SU-DHL-6 (cell line): Measurements from ENCODE around the gene CREBZF.
A peak's percentile ranks its signal among the peaks of the same experiment; 100 is the strongest.

Experiments used
- H2AFZ ChIP-seq: fragments of 200-600 bp; sonication (generic); 2 replicates; pipeline ENCODE4 v1.6.1; 2014; ENCODE audit warnings: low read depth, mild to moderate bottlenecking, moderate library complexity, mixed read lengths, antibody characterized with exemption, low read length; ENCODE audit not compliant: severe bottlenecking
- H3F3A ChIP-seq: fragments of 200-600 bp; shearing (Covaris generic); 2 replicates; pipeline ENCODE4 v1.6.0; 2016; ENCODE audit warnings: antibody characterized with exemption, mild to moderate bottlenecking; ENCODE audit not compliant: insufficient read depth
- H3K27ac ChIP-seq: fragments of 200-600 bp; sonication (generic); 2 replicates; pipeline ENCODE4 v1.5.1; 2016; ENCODE audit warnings: low read depth, mild to moderate bottlenecking, low read length, moderate library complexity, mixed read lengths
- H3K27me3 ChIP-seq: fragments of 200-600 bp; sonication (generic), shearing (Covaris generic); 2 replicates; pipeline ENCODE4 v1.6.0; 2014; ENCODE audit warnings: mild to moderate bottlenecking, low read length
- H3K36me3 ChIP-seq: fragments of 200-600 bp; sonication (generic); 2 replicates; pipeline ENCODE4 v1.6.1; 2014; ENCODE audit warnings: mild to moderate bottlenecking, low read length, mixed read lengths
- H3K4me2 ChIP-seq: fragments of 300-600, 200-600 bp; shearing (Covaris generic), sonication (generic); 2 replicates; pipeline ENCODE4 v1.6.0; 2014; ENCODE audit warnings: low read length, low read depth, mild to moderate bottlenecking; ENCODE audit not compliant: poor library complexity, severe bottlenecking
- H3K4me3 ChIP-seq: fragments of 200-600 bp; sonication (generic); 2 replicates; pipeline ENCODE4 v1.5.1; 2014; ENCODE audit warnings: antibody characterized with exemption, low read length, mild to moderate bottlenecking, mixed read lengths; ENCODE audit not compliant: insufficient read depth, poor library complexity, severe bottlenecking
- H3K79me2 ChIP-seq: fragments of 200-600 bp; sonication (generic); 2 replicates; pipeline ENCODE4 v1.6.1; 2014; ENCODE audit warnings: mild to moderate bottlenecking, low read length, moderate library complexity; ENCODE audit not compliant: insufficient read depth
- H3K9ac ChIP-seq: fragments of 200-600 bp; sonication (generic); 2 replicates; pipeline ENCODE4 v1.7.0; 2014; ENCODE audit warnings: mild to moderate bottlenecking, low read length
- H3K9me2 ChIP-seq: fragments of 200-600 bp; sonication (generic); replicated peaks from 2 replicates; pipeline ENCODE4 v1.6.1; 2014; ENCODE audit warnings: low read length; ENCODE audit not compliant: insufficient read depth
- H3K9me3 ChIP-seq: fragments of 200-600 bp; sonication (generic); 2 replicates; pipeline ENCODE4 v1.6.1; 2014; ENCODE audit warnings: low read length, mixed read lengths; ENCODE audit not compliant: insufficient read depth
- H4K20me1 ChIP-seq: fragments of 200-600 bp; sonication (generic); 2 replicates; pipeline ENCODE4 v1.6.1; 2014; ENCODE audit warnings: low read depth, mild to moderate bottlenecking, antibody characterized with exemption, low read length, moderate library complexity, mixed read lengths
- CTCF ChIP-seq: fragments of 200-600 bp; sonication (generic); IDR thresholded peaks from one replicate; pipeline ENCODE4 v1.5.1; 2017; ENCODE audit warnings: antibody characterized with exemption, mild to moderate bottlenecking, low read length, moderate library complexity; ENCODE audit not compliant: insufficient read depth, poor library complexity, severe bottlenecking
- EZH2phosphoT487 ChIP-seq: fragments of 200-600 bp; sonication (generic), shearing (Covaris generic); conservative IDR thresholded peaks from 2 replicates; pipeline ENCODE4 v1.6.1; 2018; ENCODE audit warnings: mild to moderate bottlenecking, antibody characterized with exemption, low read length, moderate library complexity, mixed read lengths

Gene CREBZF

DNA sequence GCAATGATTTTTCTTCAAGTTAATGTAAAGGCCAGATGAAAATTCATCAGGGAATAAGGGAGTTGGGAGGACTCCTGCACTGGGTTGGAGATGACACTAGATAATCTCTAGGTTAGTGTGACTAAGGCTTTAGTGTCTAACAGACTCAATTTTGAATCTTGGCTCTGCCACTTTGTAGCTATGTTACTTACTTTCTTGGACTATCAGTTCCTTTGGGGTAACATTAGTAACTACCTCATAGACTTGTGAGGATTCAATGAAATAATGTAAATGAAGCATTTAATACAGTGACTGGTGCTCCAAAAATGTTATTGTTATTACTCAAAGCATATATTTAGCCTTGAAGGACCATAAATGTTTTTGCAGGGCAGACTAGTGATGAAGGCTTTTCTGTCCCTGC, 30.6 kb upstream of the CREBZF start:
- Histone ChIP-seq H3K4me3 (no peak overlapping the region), H3K9me3 (no peaks in the 10 kb centered on the region), H3K36me3 (no peaks in the 10 kb centered on the region), H3K79me2 (no peaks in the 10 kb centered on the region), H3K27ac (no peak overlapping the region), H2AFZ (no peak overlapping the region), H3K9ac (no peak overlapping the region), H3K4me2 (no peak overlapping the region), H3F3A (no peaks in the 10 kb centered on the region), H4K20me1 (no peaks in the 10 kb centered on the region), H3K27me3 (no peaks in the 10 kb centered on the region), H3K9me2 (no peaks in the 10 kb centered on the region)
- TF ChIP-seq CTCF = no peak
- TF ChIP-seq EZH2phosphoT487 = no peak

DNA sequence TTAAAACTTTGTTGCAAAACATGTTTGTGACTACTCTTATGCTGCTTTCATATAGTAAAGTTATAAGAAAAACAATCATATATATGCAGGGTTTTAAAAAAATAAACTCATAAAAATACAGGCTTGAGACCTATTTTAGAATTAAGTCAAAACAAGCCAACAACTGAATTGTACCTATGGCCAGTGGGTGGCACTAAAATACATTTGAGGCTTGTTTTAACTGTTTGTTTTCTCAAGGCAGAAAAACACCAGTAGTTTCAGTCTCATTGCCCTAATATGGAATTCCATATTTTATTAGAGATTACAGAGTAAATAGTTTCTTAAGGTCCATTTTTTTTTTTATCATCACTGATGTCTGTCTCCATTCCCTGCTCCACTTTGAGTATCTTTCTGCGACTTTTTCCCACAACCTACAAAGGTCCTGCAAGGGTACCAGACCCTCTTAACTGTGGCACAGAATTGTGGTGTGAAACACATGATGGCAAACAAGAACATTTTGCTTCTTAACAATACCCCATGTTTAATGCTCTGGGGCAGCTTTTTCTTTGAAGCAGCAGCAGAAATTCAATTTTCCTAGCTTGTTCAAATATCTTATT, 29.6 kb upstream of the CREBZF start:
- no peaks in the 10 kb centered on the region for H3K9me3 ChIP-seq
- H3K36me3 ChIP-seq = no peaks in the 10 kb centered on the region
- no peak overlapping the region for H3K4me3 ChIP-seq
- H2AFZ ChIP-seq = no peak overlapping the region
- TF ChIP-seq EZH2phosphoT487 = no peak
- peak; percentile 63 for TF ChIP-seq CTCF
- no peak overlapping the region for H3K27ac ChIP-seq
- H4K20me1 ChIP-seq = no peaks in the 10 kb centered on the region
- no peak overlapping the region for H3K9ac ChIP-seq
- no peaks in the 10 kb centered on the region for H3F3A ChIP-seq
- no peak overlapping the region for H3K4me2 ChIP-seq
- no peaks in the 10 kb centered on the region for H3K79me2 ChIP-seq
- H3K27me3 ChIP-seq = no peaks in the 10 kb centered on the region
- no peaks in the 10 kb centered on the region for H3K9me2 ChIP-seq

- Histone ChIP-seq H3K27me3 (no peaks in the 10 kb centered on the region), H3K36me3 (no peaks in the 10 kb centered on the region), H3K4me2 (no peak within 1 kb of the TSS), H2AFZ (no peak within 1 kb of the TSS), H3K9ac (no peak within 1 kb of the TSS), H4K20me1 (no peaks in the 10 kb centered on the region), H3K9me3 (no peaks in the 10 kb centered on the region), H3K9me2 (no peaks in the 10 kb centered on the region), H3K4me3 (no peak within 1 kb of the TSS), H3K79me2 (no peaks in the 10 kb centered on the region), H3F3A (peaks cover 9% of the 10 kb centered on the region; the same call in 1 of the 2 replicates), H3K27ac (no peak within 1 kb of the TSS)
- TF ChIP-seq CTCF (no peak), EZH2phosphoT487 (no peak)
Measured at GRCh38 chr11:85685820-85686459, 21.0 kb upstream of the CREBZF start, which contains the start of gene CCDC89. Gene CCDC89 (minus strand): TSS chr11:85686195. CDS start chr11:85686130, 65 bp downstream.
